GM15510 (cell line): ENCODE measurements around the gene EVL.

ENCODE experiments used
- POLR2A ChIP-seq: IDR thresholded peaks from 3 replicates; pipeline ENCODE4 v1.6.1; 2011; ENCODE audit warnings: borderline replicate concordance; ENCODE audit not compliant: insufficient read length; ENCODE audit errors: extremely low read depth

EVL gene

GRCh38 chr14:100104523-100105300 lies 39.5 kb downstream of the EVL start:
- TF ChIP-seq POLR2A = no peak

- TF ChIP-seq POLR2A = no peak
Measured at GRCh38 chr14:100105357-100106169, 40.3 kb downstream of the EVL start.

DNA sequence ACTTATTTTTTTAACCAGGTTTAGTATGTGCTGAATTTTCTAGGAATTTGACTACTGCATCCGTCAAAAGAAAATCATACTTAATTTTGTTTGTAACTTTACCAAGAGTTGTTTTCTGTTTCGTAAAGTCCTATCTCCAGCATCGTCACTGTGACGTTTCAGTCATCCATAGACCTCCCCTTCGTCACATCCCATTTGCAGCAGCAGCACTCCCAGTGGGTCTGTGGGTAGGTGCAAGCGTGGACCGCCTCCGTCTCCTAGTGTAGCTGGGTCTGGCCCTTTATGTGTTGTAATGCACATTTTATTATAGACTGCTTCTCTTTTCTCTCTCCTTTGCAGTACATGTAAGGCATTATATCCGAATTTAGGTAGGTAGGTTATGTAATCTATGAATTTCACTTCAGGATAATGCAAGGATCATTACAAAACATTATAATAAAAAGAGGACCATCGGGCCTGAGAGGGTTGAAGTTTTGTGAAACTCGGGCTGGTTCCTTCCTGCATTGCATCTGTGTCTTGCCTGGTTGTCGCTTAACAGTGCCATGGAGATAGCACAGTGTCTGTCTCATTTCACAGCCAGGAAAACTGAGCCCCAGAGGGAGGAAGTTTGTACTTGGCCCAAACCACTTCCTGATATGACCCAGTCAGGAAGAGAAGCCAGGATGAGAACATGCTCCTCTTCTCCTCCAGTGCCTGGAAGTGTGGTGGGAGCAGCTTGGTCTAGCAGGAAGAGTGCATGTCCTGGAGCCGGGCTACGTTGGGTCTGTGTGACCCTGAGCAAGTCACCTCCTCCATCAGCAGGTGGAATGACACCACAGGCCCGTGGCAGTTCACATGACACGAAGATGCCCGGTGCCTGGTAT lies 41.3 kb downstream of the EVL start:
- TF ChIP-seq POLR2A = no peak

DNA sequence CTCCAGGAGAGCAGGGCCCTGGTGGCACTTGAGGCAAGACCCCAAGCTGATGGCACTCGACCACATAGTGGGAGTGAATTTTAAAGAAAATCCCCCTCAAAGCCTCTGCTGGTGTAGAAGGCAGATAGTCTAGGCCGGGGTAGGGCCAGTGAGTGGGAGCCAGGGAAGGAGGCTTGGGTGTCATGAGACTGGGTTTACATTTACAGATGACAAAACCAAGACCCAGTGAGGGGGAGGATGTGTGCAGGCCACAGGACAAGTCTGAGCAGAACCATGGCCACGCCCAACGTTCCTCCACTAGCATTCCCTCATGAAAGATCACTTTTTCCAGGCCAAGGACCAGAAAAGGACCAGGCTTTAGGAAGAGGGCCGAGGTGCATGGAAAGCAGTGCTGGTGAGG lies 42.0 kb downstream of the EVL start:
- no peak for TF ChIP-seq POLR2A

DNA sequence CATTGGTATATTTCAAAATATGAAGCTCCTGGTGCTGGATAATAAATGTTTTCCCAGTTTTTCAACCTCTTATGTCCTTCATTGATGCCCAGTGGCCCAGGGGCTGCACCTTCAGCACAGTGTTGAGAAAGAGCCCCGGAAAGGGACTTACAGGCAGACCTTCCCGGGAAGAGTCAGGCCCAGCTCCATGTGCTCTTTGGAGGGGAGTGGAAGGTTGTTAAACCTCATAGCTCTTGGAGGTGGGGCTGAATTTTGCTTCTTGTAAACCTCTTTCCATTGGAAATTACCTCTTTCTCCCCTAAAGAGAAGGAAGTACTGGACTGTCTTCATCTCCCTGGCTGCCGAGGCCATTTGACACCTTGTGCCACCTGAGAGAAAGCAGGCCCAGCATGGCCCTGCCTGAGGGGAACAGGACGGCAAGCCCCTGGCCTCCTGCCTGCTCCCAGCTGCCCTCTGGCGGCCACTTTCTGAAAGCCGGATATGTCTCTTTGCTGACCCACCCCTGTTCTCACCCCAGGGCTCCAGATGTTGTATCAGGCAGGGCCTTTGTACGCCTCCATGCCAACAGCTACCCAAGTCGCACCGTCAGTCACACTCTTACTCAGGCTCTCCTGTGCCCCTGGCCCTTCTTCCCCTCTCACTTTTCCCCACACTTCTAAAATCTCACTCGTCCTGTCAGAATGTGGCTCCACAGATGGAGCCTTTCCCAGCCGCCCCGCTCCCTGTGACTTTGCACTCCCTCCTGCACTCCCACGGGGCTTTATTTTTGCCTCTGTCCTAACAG lies 43.0 kb downstream of the EVL start:
- no peak for TF ChIP-seq POLR2A

DNA sequence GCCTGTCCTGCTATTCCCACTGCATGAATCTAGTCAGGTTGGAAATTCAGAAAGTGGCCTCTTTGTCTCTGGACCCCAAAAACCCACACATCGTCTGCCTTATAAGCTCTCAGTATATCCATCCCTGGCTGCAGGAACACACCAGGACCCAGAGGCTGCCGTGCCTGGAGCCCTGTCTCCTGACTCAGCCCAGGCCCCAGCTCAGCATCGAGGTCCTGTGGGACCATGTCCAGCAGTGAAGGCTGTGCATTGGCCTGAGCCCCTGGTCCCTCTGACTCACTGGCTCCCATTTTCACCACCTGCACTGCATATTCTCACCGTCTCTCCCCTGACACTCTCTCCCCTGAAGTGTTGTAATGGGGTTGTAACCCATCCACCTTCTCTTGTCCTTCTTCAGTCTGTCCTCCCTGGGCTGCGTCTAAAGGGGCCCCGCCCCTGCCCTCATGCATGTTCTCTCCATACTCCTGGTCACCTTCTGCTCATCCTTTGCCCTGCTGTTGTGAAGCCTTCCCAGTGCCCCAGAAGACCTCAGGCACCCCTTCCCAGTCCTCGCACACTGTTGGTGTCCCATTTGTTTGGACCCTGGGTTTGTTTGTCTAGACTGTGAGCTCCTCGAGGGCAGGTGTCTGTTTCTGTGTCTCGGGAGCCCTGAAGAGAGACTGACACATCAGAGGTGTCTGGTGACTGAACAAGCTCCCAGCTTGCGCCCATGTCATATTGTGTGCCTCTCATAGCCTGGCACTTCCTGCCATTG lies 43.8 kb downstream of the EVL start:
- no peak for TF ChIP-seq POLR2A

GRCh38 chr14:100109594-100109955 lies 44.4 kb downstream of the EVL start:
- no peak for TF ChIP-seq POLR2A

DNA sequence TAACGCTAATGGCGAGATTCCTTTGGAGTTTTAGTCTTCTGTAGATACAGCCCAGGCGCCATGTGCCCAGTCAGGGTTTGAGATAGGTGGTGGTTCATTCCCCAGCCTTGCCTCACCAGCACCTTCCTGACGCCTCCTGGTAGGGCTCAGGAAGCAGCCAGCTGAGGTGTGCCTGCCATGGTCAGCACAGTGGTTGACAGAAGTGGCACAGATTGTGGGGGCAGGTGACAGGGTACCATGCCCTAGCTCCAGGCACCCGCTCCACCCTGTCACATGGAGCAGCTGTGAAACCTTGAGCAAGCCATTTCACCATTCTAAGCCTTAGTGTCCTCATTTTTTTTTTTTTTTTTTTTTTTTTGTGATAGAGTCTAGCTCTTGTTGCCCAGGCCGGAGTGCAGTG lies 45.6 kb downstream of the EVL start:
- no peak for TF ChIP-seq POLR2A

- no peak for TF ChIP-seq POLR2A
Measured at GRCh38 chr14:100111931-100112704, 46.9 kb downstream of the EVL start.

- TF ChIP-seq POLR2A = no peak
Measured at GRCh38 chr14:100114109-100114765, 49.0 kb downstream of the EVL start.

- no peak for TF ChIP-seq POLR2A
Measured at GRCh38 chr14:100115236-100115635, 50.0 kb downstream of the EVL start.

DNA sequence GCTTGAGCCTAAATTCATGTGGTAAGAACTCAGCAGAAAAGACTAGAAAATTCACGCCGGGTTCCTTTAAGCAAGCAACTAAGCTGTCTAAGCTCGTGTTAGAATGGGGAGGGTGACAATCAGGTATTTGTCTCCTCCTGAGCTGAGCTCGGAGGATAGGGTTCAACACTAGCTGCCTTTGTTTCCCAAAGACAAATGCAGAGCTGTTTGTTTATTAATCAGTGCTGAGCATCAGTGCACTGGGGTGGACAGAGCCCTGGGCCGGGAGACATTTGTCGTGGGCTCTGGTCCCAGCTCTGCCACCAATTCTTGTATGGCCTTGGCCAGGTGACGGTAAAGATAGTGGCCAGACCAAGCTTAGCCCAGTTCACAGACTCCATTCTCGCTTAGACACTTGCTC lies 50.5 kb downstream of the EVL start:
- TF ChIP-seq POLR2A = no peak
